ENCODE results near the gene LHB. TPM values are rescaled to one million over a fixed set of nuclear protein-coding genes. Genes with fewer than 3 reads are reported as not detected.
A peak's percentile ranks its signal among the peaks of the same experiment; 100 is the strongest.
"Not testable (repeated sequence)": the region's sequence is repeated elsewhere in the genome, so short reads cannot be mapped to it uniquely, and the experiment has no call there.

Gene LHB
- total RNA-seq, 1 donor from 2014 or later = not detected

GRCh38 chr19:49056101-49056901, 39.4 kb upstream of the LHB start:
- peak; percentile 56 for TF ChIP-seq CTCF (IDR thresholded peaks at IDR 0.05)
- Mint-ChIP-seq H3K4me3 (ENCODE audit: unreplicated experiment) (peak overlapping the region; percentile 74), H3K27me3 (ENCODE audit: unreplicated experiment) (peaks cover 6% of the 10 kb centered on the region), H3K4me1 (ENCODE audit: unreplicated experiment) (peaks cover 15% of the 10 kb centered on the region), H3K27ac (ENCODE audit: unreplicated experiment) (no peak overlapping the region), H3K36me3 (ENCODE audit: unreplicated experiment) (no peaks in the 10 kb centered on the region), H3K9me3 (ENCODE audit: unreplicated experiment) (no peaks in the 10 kb centered on the region)
- no peak for DNase-seq (ENCODE audit: extremely low spot score, unreplicated experiment)

DNA sequence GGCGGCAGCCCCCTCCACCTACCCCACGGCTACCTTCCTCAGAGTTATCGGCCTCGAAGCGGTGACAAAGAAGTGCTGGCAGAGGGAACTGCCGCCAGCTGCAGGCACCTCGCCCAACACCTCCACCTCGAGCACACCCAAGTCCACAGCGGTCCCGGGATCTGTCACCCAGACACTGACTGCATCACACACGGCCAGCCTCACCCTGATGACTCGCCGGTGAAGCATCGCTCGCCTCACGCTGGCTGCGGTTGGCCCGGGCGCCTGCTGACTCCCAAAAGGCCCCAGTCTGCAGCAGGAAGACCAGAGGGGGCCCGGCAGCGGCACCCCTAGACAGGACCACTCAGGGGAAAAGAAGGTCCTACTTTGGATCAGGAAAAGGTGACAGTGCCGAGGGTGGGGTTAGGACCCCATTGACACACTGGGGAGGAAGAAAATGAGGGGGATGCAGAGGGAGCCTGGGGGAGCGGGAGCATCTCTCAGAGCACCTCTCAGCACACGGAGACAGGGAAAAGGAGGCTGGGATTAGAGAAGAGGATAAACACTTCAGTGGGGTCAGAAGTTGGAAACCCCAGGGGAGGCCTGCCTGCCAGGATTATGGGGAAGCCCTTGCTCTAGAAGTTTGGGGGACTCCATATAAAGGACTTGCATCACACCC, 33.6 kb upstream of the LHB start:
- DNase-seq (ENCODE audit: extremely low spot score, unreplicated experiment); H3K27me3 Mint-ChIP-seq (ENCODE audit: unreplicated experiment); H3K4me1 Mint-ChIP-seq (ENCODE audit: unreplicated experiment); H3K9me3 Mint-ChIP-seq (ENCODE audit: unreplicated experiment); H3K4me3 Mint-ChIP-seq (ENCODE audit: unreplicated experiment); H3K27ac Mint-ChIP-seq (ENCODE audit: unreplicated experiment); H3K36me3 Mint-ChIP-seq (ENCODE audit: unreplicated experiment): not testable (repeated sequence)

DNA sequence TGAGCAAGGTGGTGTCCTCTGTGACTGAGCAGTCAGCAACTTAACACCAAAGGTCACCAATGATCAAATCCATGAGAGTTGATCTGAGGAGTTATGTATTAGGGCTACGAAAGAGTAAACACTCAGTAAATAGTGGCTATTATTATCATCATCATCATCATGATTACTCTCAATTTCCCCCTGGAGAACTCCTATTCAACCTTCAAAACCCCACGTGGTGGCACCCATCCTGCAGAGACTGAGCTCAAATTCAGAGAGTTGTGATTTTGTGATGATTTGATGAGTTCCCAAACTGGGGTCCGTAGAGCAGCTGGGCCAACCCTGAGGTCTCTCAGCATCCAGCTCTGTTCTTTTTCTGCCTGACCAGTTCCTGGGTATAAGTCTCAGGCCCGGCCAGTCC, 32.9 kb upstream of the LHB start:
- H3K27ac Mint-ChIP-seq (ENCODE audit: unreplicated experiment); DNase-seq (ENCODE audit: extremely low spot score, unreplicated experiment); H3K27me3 Mint-ChIP-seq (ENCODE audit: unreplicated experiment); H3K36me3 Mint-ChIP-seq (ENCODE audit: unreplicated experiment); H3K4me3 Mint-ChIP-seq (ENCODE audit: unreplicated experiment); H3K4me1 Mint-ChIP-seq (ENCODE audit: unreplicated experiment); H3K9me3 Mint-ChIP-seq (ENCODE audit: unreplicated experiment): not testable (repeated sequence)

DNA sequence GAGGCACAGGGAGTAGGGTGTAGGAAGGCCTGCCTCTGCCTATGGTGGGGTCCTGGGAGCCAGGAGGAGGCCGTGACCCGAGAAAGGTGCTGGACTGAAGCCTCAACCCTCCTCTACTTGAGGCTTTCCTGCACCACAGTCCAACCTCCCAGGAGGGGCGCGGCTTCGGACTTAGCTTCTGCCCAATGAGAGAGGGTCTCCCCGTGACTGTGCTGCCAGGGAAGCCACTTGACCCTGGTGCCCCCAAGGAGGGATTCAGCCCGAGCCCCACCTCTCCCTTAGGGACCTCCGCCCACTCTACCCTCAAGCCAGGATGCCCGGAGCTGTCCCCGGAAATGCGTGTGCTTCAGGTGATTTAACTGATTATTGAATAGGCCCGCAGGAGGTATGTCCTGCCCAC, 32.1 kb upstream of the LHB start, which contains the start of gene CGB8:
TSS of gene CGB8 (minus strand) at position 101 of the 400 bp plus-strand sequence. CDS start 372 bp downstream, outside the sequence.
- H3K27me3 Mint-ChIP-seq (ENCODE audit: unreplicated experiment); H3K9me3 Mint-ChIP-seq (ENCODE audit: unreplicated experiment); H3K4me1 Mint-ChIP-seq (ENCODE audit: unreplicated experiment); H3K36me3 Mint-ChIP-seq (ENCODE audit: unreplicated experiment); DNase-seq (ENCODE audit: extremely low spot score, unreplicated experiment); H3K27ac Mint-ChIP-seq (ENCODE audit: unreplicated experiment); H3K4me3 Mint-ChIP-seq (ENCODE audit: unreplicated experiment): not testable (repeated sequence)

GRCh38 chr19:49043548-49043947, 26.7 kb upstream of the LHB start, which contains the start of gene CGB5:
TSS of gene CGB5 (plus strand) at chr19:49043848. CDS start at chr19:49044210, 362 bp downstream.
- H3K36me3 Mint-ChIP-seq (ENCODE audit: unreplicated experiment); H3K27ac Mint-ChIP-seq (ENCODE audit: unreplicated experiment); H3K4me1 Mint-ChIP-seq (ENCODE audit: unreplicated experiment); H3K27me3 Mint-ChIP-seq (ENCODE audit: unreplicated experiment); DNase-seq (ENCODE audit: extremely low spot score, unreplicated experiment); H3K4me3 Mint-ChIP-seq (ENCODE audit: unreplicated experiment); H3K9me3 Mint-ChIP-seq (ENCODE audit: unreplicated experiment): not testable (repeated sequence)

GRCh38 chr19:49042666-49043065, 25.8 kb upstream of the LHB start:
- H3K27ac Mint-ChIP-seq (ENCODE audit: unreplicated experiment); DNase-seq (ENCODE audit: extremely low spot score, unreplicated experiment); H3K36me3 Mint-ChIP-seq (ENCODE audit: unreplicated experiment); H3K9me3 Mint-ChIP-seq (ENCODE audit: unreplicated experiment); H3K4me3 Mint-ChIP-seq (ENCODE audit: unreplicated experiment); H3K27me3 Mint-ChIP-seq (ENCODE audit: unreplicated experiment): not testable (repeated sequence)
- H3K4me1 Mint-ChIP-seq (ENCODE audit: unreplicated experiment) = peaks cover 12% of the 10 kb centered on the region

GRCh38 chr19:49042177-49042576, 25.3 kb upstream of the LHB start:
- Mint-ChIP-seq H3K4me1 (ENCODE audit: unreplicated experiment) (peaks cover 12% of the 10 kb centered on the region), H3K27ac (ENCODE audit: unreplicated experiment) (no peak overlapping the region), H3K9me3 (ENCODE audit: unreplicated experiment) (no peaks in the 10 kb centered on the region), H3K36me3 (ENCODE audit: unreplicated experiment) (no peaks in the 10 kb centered on the region), H3K27me3 (ENCODE audit: unreplicated experiment) (no peaks in the 10 kb centered on the region), H3K4me3 (ENCODE audit: unreplicated experiment) (no peak overlapping the region)
- no peak for TF ChIP-seq CTCF (IDR thresholded peaks at IDR 0.05)
- no peak for DNase-seq (ENCODE audit: extremely low spot score, unreplicated experiment)

GRCh38 chr19:49039736-49040135, 22.8 kb upstream of the LHB start:
- not testable (repeated sequence) for H3K4me3 Mint-ChIP-seq (ENCODE audit: unreplicated experiment); H3K9me3 Mint-ChIP-seq (ENCODE audit: unreplicated experiment); DNase-seq (ENCODE audit: extremely low spot score, unreplicated experiment); H3K27me3 Mint-ChIP-seq (ENCODE audit: unreplicated experiment); H3K36me3 Mint-ChIP-seq (ENCODE audit: unreplicated experiment); H3K27ac Mint-ChIP-seq (ENCODE audit: unreplicated experiment)
- peaks cover 12% of the 10 kb centered on the region for H3K4me1 Mint-ChIP-seq (ENCODE audit: unreplicated experiment)

DNA sequence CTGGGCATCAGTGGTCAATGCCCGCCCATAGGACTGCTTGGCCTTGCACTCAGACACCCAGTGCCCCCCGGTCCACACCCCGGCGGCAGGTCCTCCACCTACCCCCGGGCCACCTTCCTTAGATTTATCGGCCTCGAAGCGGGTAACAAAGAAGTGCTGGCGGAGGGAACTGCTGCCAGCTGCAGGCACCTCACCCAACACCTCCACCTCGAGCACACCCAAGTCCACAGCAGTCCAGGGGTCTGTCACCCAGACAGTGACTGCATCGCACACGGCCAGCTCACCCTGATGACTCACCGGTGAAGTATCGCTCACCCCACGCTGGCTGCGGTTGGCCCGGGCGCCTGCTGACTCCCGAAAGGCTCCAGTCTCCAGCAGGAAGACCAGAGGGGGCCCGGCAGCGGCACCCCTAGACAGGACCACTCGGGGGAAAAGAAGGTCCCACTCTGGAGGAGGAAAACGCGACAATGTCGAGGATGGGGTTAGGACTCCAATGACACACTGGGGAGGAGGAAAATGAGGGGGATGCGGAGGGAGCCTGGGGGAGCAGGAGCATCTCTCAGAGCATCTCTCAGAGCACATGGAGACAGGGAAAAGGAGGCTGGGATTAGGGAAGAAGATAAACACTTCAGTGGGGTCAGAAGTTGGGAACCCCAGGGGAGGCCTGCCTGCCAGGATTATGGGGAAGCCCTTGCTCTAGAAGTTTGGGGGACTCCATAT, 21.8 kb upstream of the LHB start:
- H3K27me3 Mint-ChIP-seq (ENCODE audit: unreplicated experiment); H3K9me3 Mint-ChIP-seq (ENCODE audit: unreplicated experiment); H3K4me3 Mint-ChIP-seq (ENCODE audit: unreplicated experiment); H3K27ac Mint-ChIP-seq (ENCODE audit: unreplicated experiment); H3K36me3 Mint-ChIP-seq (ENCODE audit: unreplicated experiment); DNase-seq (ENCODE audit: extremely low spot score, unreplicated experiment): not testable (repeated sequence)
- peaks cover 12% of the 10 kb centered on the region for H3K4me1 Mint-ChIP-seq (ENCODE audit: unreplicated experiment)

- peaks cover 12% of the 10 kb centered on the region for H3K4me1 Mint-ChIP-seq (ENCODE audit: unreplicated experiment)
- not testable (repeated sequence) for H3K36me3 Mint-ChIP-seq (ENCODE audit: unreplicated experiment); H3K27me3 Mint-ChIP-seq (ENCODE audit: unreplicated experiment); DNase-seq (ENCODE audit: extremely low spot score, unreplicated experiment); H3K4me3 Mint-ChIP-seq (ENCODE audit: unreplicated experiment); H3K27ac Mint-ChIP-seq (ENCODE audit: unreplicated experiment); H3K9me3 Mint-ChIP-seq (ENCODE audit: unreplicated experiment)
Measured at GRCh38 chr19:49038111-49038510, 21.2 kb upstream of the LHB start.
